D341Med (cell line): ENCODE measurements around the gene TTC12.

Source experiments
- DNase-seq: peaks from one replicate; pipeline ENCODE4 v3.0.0; 2012; ENCODE audit warnings: low spot score

The TTC12 gene, protein sequence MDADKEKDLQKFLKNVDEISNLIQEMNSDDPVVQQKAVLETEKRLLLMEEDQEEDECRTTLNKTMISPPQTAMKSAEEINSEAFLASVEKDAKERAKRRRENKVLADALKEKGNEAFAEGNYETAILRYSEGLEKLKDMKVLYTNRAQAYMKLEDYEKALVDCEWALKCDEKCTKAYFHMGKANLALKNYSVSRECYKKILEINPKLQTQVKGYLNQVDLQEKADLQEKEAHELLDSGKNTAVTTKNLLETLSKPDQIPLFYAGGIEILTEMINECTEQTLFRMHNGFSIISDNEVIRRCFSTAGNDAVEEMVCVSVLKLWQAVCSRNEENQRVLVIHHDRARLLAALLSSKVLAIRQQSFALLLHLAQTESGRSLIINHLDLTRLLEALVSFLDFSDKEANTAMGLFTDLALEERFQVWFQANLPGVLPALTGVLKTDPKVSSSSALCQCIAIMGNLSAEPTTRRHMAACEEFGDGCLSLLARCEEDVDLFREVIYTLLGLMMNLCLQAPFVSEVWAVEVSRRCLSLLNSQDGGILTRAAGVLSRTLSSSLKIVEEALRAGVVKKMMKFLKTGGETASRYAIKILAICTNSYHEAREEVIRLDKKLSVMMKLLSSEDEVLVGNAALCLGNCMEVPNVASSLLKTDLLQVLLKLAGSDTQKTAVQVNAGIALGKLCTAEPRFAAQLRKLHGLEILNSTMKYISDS

DNA sequence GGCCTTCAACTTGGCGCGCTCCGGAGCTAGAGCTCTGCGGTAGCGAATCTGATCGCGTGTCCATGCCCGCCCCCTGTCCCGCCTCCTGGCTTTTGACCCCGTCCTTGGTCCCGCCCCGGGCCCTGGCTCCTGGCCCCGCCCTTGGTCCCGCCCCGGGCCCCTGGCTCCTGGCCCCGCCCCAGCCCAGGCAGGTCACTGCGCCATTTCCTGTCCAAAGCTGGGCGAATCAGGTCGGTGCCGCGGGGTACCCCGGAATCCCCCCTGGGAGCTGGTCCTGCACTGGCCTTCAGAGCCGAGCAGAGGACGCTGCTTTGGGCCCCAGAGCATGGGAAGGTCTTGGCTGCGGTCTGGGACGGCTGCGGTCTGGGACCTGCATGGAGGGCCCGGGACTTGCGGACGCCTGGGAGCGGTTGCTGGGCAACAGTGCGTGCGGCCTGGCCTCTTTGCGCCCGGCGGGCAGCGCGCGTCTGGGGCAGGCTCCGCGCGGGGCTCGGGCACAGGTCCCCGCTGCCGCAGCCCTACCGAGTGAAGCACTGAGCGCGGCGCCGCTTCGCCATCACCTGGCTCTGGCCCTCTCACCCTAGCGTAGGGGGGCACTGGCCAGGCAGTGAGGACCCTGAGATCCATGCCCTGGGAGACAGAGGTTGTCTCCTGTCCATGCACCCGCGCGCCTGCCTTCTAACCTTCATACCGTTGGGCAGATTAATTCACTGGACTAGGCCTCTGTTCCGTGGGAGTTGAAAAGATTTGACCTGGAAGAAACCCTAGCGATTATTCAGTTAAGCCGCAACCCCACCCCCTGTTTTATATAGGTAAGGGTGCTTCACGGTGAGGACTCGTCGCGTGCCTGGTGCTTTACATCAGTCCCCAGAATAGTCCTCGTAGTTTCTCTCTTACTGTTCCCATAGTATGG is at the start of gene TTC12:
Gene TTC12, plus strand, starts transcription at position 195 of the 913 bp plus-strand sequence. CDS start 1,675 bp downstream, outside the sequence.
- DNase-seq, result peak; percentile 95

DNA sequence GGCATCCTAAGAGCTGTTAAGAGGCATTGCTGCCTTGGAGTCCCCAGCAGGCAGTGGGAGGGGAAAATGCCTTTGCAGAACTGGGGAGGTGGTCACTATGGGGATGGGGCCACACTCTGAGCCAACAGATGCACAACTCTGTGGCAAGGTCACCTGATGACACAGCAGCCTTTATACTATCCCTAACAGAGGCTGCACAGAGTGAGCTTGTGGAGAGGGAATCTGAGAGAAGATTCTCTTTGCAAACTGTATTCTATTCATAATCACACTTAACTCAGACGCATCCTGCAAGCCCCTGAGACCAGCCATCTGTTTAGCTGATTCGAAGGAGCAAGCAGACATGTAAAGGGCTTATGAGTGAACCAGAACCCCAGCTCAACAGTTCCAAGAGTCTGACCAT is 49.0 kb upstream of the TTC12 start:
- no peak for DNase-seq

DNA sequence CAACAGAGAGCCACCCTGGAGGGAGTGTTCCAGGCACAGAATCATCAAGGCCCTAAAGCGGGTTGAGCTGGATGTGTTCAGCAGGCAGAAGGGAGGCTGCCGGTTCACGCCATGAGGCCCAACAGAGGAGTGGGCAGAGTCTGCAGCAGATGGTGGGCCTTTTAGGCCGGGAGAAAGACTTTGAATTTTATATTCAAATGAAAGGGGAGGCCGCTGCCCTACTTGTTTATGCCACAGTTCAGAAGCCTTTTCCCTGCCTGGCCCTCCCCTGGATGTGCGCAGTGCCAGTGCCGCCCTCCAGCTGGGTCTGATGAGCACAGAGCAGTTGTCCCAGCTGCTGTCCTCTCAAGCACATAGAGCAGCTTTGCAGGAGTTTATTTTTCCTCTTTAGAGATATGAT is 46.9 kb upstream of the TTC12 start:
- DNase-seq, result no peak

DNA sequence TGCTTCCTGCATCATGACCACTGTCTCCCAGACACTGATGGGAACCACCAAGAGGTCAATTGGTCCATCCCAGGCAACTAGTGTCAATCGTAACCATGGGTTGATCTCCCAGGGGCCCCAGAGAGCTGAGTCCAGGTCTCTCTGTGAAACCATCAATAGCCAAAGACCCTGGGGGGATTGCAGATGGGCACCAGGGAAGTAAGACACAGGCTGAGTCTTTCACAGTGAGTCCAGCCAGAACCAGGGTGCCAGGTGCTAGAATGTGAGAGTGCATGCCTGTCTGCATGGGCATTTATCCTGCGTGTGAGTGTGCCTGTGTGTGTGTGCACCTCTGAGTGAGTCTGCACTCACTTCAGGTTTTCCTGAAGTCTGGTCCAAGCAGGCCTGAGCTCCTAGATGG is 45.3 kb upstream of the TTC12 start:
- DNase-seq, result no peak

DNA sequence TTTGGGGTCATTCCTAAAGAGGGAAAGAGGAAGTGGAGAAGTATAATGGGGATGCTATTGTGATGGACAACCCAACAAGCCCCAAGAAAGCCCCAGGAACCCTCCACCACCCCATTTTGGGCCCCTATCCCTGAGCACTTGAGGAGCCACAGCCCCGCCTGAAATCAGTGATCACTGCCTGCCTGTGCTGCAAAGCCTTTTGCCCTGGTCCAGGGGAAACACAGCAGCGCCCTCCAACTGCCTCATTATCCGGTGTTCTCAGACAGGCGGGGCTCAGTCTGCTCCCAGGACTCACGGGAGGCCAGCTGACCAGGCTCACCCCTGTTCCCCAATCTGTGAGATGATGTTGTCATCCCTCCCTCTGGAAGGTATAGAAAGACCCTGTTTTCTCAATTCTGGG is 44.7 kb upstream of the TTC12 start:
- DNase-seq, result no peak

DNA sequence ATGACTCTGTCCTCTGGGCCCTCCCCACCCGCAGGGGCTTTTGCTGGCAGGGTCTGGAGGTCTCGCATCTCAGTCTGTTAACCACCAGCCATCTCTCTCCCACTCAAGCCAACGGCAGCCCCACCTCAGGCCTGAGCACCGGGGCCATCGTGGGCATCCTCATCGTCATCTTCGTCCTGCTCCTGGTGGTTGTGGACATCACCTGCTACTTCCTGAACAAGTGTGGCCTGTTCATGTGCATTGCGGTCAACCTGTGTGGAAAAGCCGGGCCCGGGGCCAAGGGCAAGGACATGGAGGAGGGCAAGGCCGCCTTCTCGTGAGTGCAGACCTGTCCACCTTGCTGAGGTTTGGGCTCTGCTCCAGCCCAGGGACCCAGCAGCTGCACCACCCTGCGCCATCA is 44.3 kb upstream of the TTC12 start:
- no peak for DNase-seq

DNA sequence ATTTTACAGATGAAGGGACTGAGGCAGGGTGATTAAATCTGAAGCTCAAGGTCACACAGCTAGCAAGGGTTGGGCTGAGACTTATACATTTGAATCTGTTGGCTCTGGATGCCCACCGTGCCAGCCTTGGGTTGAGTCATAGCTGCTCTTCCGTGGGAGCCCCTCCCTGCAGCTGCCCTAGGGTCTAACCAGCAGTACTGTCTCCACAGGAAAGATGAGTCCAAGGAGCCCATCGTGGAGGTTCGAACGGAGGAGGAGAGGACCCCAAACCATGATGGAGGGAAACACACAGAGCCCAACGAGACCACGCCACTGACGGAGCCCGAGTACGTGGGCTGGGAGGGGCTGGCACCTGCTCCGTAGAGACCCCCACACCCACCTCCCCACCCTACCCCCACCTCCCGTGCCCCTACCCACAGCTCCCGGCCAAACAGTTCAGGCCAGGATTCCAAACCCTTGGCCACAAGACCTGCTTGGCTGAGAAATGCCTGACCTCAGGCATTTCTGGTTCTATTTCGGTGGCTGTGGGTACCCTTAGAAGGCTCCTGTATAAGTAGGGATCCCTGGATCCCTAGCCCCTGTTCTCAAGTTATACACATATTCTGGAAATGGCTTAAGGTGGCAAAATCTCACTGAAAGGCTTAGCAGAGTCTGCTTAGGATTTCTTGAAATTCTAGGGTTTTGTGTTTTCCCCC is 42.7 kb upstream of the TTC12 start:
- no peak for DNase-seq

DNA sequence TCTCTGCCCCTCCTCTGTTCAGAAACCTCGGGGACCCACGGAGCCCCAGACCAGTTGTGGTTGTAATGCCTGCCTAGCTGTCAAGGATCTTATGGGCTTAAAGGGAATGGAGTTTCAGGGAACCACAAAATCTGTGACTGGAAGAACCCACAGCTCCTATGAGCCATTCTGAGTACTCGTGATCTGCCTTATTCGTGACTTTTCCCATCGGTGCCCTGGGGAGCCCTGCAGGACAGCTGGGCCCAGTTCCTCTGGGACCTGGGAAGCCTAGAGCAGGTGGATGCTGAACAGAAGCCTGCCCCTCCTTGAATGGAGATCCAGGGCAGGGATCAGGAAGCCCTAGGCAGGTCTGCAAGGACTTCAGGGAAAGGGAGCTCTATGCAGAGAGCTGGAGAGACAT is 42.1 kb upstream of the TTC12 start:
- peak; percentile 67 for DNase-seq

DNA sequence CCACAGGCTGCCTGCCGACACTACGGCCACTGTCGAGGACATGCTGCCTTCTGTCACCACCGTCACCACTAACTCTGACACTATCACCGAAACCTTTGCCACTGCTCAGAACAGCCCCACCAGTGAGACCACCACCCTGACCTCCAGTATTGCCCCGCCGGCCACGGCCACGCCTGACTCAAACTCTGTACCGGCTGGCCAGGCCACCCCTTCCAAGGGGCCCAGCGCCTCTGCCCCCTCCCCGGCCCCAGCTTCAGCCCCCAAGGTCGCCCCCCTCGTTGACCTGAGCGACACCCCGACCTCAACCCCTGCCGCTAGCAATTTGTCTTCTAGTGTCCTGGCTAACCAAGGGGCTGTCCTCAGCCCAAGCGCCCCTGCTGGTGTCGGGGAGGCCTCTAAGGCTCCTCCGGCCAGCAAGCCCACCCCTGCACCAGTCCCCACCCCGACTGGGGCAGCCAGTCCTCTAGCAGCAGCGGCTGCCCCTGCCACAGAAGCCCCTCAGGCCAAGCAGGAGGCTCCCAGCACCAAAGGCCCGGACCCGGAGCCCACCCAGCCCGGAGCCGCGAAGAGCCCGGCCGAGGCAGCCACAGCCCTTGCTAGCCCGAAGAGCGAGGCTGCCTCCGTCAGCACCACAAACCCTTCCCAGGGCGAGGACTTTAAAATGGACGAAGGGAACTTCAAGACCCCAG is 41.3 kb upstream of the TTC12 start:
- no peak for DNase-seq

DNA sequence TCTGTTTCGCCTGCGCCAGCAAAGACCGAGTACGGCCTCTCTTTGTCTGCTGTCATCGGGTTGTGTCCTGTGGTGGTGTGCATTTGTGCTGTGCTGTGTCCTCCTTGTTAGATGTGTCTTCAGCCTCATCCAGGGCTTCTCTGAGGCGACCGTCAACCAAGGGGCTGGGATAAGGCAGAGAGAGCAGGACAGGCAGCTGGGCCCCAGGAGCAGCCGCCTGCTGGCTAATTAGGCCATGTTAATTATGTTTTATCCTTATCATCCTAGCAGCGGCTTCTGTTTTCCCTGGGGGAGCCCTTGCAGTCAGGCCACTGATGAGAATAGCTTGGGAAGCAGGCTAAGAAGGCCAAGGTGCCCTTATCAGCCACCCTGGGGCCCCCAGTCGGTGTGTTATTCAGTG is 40.7 kb upstream of the TTC12 start:
- DNase-seq, result peak; percentile 81

DNA sequence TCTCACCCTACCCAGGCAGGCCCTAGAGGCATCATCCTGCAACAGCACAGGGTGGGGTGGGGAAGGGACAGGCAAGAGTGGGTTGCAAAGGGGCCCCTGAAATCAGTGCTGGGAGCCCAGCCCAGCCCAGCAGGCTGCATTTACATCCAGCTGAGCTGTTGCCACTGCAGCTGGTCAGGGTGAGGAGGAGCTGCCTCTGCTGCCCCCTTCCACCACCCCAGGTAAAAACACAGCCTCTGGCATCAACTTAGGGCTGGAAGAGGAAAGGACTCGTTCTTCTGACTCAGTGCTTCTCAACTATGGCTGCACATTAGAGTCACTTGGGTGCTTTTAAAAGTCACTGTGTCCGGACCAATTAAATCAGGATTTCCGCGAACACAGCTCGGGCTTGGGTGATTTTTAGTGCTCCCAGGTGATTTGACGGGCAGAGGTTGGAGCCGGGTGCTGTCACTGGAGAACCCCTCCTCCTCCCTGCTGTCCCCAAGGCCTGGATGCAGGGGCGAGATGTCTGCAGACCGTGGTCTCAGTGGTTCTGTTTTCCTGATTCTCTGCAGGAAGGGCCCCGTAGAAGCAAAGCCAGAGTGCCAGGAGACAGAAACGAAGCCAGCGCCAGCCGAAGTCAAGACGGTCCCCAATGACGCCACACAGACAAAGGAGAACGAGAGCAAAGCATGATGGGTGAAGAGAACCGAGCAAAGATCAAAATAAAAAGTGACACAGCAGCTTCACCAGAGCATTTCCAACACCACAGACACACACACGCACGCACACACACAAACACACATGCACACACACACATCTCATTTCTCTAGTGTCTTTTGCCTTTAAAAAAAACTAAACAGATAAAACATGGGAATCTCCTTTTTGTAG is 39.4 kb upstream of the TTC12 start:
- DNase-seq, result no peak

DNA sequence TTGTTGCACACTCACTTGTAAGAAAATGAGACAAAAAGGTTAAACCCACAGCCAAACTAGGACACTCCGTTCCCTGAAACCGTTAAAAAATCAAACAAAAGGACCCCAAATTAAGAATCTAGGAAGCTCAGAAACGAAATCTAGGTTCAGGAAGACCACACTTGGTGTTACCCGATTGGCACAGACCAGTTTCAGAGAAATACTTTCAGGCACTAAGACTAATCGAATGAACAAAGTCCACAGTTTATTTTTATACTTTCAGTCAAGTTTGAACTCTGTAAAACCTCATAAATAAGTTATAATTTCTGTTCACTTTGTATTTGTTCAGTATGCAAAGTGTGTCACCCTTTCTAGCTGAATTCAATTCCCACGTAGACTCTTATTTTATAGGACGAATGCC is 38.8 kb upstream of the TTC12 start:
- DNase-seq, result no peak

DNA sequence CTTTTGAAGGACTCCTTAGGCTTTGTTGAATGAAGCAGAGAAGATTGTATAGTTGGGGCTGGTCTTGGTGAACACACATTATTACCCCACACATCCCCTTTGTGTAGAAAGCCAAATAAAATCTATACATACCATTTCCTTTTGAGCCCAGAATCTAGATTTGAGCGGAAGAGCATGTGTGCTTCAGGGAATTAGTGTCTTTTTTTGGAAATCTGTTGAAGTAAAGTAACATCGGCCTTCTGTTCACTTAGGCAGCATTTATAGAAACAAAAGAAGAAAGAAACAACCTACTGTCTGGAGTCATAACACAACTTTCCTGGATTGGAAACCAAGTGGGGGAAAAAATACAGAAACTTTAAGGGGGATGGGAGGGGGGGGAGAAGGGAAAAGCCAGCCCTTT is 37.9 kb upstream of the TTC12 start:
- no peak for DNase-seq

DNA sequence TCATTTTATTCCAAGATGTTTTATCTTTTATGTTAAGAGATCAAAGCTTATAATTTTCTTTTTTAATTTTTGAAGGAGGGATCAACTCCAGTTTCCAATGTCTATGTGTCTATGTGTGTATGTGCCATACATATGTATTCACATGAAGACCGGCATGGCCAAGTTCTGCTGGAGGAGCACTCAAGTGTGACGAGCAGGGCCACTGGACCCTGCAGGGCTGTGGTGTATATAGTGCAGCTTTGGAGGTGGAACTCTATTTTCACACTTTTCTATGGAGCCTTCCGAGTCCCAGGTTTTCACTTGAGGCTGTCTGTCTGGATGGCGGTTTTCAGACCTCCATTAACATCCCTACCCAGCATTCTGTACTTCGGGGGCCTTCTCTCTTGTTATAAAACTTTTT is 36.5 kb upstream of the TTC12 start:
- no peak for DNase-seq

DNA sequence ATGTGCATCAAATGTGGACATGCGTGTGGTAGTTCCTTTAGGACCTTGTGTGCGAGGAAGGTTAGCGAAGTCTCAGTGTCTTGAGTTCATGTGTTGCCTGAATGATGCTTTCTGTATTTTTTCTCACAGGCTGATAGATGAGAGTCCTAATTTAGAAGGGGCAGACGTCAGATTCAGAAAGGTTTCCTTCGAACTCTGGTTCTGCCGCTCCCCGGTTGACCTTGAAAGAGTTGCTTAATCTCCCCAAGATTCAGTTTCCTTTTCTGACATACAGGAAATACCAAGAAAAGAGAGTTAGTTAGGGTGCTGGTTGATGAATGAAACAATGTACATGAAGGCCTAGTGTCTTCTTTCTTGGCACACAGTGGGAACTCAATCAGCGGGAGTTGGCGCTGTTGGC is 35.9 kb upstream of the TTC12 start:
- DNase-seq, result no peak

DNA sequence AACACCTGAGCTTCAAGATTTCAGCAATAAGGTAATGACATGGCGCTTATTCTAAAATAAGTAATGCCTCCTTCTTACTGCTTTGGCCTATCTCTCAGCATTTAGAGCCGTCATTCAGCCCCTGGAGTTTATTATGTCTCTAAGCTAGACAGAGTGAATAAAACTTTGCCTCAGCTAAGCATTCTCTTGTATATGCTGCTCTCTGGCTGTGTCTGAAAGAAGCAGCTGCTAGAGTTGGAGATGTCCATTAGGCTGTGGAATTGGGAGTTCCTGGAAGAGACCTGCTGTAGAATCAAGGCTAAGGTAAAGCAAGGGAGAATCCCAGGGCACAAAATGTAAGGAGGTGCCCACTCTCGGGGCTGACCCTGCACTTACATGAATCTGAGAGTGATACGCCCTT is 35.5 kb upstream of the TTC12 start:
- DNase-seq, result no peak

DNA sequence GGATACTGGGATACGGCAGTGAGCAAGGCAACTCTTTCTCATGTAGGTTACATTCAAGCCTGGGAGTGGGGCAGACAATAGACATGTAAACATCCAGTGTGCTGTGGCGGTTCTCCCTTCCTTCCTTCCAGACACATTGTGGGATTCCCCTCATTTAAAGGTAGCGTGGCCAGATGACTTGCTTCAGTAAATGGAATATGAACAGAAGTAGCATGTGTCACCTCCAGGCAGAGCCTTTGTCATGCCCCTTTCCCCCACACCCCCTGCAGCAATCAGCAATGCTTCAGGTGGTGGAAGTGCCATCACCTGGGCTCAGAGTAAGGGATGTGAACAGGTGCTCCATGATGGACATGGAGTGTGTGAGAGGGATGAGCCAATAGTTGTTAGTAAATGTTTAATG is 34.8 kb upstream of the TTC12 start:
- DNase-seq, result no peak

DNA sequence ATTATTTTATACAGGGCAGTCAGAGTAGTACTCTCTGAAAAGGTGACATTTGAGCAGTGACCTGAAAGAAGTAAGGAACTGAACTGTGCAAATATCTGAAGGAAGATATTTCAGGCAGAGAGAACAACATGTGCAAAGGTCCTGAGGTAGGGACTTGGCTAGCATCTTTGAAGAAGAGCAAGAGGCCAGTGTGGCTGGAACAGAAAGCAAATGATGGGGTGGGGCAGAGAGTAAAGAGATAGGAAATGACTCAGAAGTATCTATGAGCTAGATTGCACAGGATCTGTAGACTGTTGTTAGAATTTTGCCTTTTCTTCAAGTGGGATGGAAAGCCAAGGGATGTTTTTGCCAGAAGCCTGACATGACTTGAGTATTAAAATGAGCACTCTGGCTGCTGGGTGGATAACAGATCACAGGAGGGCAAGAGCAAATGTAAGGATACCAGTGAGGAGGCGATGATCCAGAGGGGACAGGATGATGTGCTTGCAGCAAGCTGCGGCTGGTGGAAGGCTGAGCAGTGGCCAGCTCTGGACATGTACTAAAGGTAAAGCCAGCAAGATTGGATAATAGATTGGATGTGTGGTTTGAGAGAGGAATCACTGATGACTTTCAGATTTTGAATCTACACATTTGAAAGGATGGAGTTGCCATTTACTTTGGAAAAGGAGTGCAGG is 33.2 kb upstream of the TTC12 start:
- no peak for DNase-seq

DNA sequence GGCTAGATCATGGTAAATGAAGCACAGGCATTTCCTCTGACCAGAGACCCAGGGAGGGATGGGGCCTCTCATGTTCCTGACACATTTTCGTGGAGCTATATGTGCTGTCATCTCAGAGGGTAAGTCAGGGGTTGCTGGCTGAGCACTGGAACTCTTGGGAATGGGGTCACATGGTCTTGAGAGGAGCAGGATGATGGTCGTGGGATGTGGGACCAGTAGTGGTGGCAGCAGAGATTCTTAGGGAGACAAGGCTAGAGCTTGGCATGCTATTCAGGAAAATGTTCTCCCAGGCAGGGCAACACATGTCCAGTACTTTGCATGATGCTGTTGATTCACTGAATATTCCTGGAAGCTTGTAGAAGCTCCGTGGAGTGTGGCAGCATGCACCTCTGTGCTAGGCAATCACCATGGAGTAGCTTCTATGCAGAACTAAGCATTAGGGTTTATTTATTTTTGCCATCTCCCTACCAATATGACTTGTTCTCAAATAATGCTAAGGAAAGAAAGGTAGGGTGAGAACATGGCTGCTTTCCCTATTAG is 31.4 kb upstream of the TTC12 start:
- DNase-seq, result no peak

DNA sequence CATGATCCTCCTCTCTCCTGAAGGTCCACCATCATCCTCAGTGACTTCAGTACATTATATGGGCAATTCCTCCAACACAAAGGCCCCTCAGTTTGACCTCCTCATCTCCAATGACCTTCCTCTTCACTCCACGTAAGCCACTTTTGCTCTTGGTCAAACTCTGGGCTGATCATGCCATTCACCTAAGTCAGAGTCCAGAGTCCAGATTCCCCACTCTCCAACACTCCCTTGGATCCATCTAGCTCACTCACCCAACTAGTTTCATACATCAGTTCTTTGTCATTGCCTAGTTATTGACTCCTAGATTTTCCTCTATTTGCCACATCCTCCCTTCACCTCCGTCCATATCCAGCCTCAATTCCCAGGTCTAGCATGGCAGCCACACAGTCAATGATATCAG is 30.5 kb upstream of the TTC12 start:
- no peak for DNase-seq
